GM19463 (cell line): Measurements from ENCODE around the gene SPOCK3.

Experiments
- ATAC-seq: cut with Tn5 transposase; IDR thresholded peaks from one replicate; pipeline ENCODE4 v1.9.1; 2021; ENCODE audit warnings: mild to moderate bottlenecking, moderate library complexity; ENCODE audit not compliant: unreplicated experiment

Gene SPOCK3

DNA sequence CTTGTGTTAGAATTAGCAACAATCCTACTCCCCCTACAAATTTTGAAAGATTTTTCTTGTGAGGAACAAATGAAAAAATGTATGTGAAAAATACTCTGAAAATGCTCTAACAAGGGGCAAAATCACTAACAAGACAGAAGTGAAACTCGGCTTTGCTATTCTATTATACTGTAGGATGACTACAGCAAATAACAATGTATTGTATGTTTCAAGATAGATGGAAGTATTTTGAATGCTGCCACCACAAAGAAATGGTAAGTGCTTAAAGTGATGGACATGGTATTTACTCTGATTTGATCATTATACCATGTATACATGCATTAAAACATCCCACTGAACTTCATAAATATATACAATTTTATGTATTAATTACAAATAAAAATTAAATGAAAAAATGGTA is 192.8 kb downstream of the SPOCK3 start:
- ATAC-seq, result no peak

DNA sequence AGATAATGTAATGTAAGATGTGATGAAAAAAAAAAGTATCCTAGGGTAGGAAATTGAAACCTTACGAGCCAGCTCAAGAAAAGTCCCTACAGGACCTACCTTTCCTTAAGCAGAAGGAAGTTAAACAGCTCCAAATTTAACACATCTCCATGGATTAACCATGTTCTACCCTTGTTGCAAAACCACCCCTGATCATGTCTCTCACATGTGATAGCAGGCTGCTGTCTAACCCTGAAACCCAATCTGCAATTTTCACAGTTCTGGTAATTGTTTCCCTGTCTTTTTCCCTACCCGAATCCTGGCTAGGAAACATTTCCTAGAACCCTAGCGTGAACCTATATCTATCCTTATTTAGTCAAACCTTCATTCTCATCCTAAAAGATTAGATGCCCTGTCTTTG is 198.9 kb downstream of the SPOCK3 start:
- no peak for ATAC-seq

DNA sequence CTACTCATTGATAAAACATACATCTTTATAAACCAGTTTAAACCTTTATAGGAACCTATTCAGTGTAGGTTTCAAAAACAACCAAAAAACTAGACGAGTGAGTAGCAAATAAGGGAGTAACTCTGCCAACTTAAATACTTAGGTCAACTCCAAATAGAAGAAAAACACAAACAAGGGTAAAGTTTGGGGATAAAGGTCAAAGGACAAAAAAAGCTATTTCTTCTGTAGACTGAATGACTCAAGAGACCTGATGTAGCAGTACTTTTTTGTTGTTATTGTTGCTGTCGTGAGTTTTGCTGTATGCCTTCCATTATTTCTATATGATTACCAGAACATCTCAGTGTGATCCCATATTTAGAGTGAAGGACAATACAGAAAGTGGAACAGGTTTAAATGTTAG is 199.3 kb downstream of the SPOCK3 start:
- ATAC-seq, result no peak

DNA sequence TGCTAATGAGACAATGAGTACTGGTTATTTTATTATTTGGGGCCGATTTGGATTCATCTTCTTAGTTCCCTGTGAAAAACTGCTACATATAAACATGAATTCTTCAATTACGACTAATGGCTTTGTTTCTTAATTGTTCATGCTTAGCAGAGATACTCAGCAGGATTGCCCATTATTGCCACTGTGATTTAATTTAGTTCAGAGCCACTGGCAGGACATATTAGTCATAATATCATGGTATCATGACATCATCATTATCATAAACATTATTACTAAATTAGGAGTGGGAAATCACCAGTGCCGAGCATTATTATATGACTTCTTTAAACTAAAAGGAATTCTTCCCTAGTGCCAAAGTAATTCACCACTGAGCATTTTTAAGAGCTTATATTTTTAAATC is 201.4 kb downstream of the SPOCK3 start:
- ATAC-seq, result no peak

DNA sequence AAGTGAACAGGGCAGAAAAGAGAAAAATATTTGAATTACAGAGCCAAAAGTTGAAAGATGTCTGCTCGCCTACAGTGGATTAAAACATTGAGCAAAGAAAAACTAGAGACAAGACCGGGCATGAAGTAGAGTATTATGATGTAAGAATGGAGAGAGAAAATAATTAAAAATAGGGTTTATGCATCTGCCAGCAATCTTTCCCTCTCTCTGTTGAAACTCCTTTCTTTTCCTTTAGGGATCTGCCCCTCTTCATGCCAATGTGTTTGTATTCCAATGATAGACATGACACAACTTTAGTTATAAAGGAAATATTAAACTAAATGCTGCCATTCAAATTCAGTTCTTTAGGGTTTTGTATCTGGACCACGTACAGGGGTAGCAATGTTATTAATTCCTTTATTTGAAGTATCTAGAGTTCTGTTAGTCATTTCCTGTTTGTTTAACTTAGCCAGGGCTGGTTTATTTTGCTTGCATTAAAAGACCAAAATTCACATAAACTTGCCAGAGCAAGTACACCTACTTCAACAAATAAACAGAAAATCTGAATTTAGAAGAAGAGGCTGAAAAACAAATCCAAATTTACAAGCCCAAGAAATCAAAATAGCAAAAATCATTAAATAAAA is 202.6 kb downstream of the SPOCK3 start:
- no peak for ATAC-seq

DNA sequence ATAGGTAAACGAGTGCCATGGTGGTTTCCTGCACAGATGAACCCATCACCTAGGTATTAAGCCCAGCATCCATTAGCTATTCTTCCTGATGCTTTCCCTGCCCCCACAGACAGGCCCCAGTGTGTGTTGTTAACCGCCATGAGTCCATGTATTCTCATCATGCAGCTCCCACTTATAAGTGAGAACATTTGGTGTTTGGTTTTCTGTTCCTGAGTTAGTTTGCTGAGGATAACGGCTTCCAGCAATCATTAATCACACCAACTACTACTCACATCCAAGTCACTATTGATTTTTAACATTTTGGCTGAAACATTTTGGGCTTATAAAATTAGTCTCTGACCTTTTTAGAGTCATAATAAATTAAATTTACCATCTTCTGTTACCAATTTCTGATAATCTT is 205.3 kb downstream of the SPOCK3 start:
- ATAC-seq, result no peak

DNA sequence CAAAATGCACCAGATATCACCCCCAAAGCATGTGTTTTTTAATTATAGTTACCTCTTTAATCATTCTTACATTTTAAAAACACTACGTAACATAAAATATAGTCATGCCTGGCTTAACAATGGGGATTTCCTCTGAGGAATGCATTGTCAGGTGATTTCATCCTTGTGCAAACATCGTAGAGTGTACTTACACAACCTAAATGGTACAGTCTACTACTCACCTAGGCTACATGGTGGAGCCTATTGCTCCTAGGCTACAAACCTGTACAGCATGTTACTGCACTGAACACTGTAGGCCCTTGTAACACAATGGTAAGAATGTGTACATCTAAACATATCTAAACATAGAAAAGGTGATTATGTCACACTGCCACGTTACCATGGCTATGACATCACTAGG is 208.6 kb downstream of the SPOCK3 start:
- no peak for ATAC-seq

DNA sequence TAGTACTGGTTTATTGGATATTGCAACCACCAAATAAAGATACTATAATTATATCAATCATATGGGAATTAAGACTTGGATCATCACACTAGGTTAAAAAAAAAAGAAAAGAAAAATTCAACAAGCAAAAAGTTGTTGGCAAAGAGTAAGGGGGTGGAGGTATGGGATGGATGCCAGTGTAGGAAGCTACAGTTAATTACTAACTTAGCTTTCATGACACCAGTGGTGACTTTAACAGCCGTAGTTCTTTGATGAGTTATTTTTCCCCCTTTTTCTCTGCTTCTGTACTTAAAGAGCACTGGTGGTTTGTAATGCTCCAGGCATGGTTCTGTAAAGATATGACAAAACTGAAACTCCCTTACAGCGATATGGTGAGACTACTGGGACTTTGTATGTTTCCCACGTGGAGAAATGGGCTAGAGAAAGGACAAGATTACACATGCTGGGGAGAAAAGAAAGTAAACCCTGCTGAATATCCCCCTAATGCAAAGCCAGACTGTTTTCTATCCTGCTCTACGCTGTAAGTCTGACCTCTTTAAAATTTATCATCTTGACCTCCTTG is 210.8 kb downstream of the SPOCK3 start:
- no peak for ATAC-seq

DNA sequence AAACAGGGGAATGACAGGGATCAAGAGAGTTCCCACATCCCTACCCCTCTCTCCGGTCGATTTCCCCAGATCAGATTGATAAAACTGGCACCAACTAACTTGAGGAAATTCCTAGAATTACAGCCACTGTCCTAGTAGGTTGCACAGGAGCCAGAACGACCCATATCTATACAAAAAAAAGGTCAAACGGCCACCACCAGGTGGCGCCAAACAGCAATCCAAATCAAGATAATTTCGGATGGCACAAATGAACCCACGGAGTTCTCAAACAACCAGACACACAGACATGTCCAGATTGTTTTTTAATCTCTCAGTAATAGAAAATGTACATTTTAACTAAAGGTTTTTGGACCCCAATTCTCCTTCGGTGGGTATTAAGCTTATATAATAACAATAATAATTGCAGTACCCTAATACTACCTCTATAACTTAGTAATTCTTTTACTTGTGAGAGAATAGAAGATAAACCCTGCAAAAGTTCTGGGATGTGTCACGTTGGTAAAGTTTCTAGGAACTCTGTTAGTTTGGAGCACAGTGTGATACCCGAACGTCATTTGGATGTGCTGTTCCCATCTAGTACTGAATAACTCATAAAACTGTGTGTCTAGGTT is 212.6 kb downstream of the SPOCK3 start:
- no peak for ATAC-seq

DNA sequence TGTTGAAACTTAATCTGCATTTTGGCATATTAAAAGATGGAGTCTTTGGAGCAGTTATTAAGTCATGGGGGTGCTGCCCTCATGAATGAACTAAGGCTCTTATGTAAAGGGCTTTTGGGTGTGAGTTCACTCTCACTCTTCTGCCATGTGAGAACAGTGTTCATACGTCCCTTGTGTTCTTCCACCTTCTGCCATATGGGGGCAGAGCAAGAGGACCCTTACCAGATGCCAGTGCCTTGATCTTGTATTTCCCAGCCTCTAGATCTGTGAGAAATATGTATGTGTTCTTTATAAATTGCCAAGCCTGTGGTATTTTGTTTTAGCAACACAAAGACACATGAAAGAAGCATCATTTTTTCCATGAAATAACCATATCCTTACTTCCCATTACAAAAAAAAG is 213.9 kb downstream of the SPOCK3 start:
- no peak for ATAC-seq

DNA sequence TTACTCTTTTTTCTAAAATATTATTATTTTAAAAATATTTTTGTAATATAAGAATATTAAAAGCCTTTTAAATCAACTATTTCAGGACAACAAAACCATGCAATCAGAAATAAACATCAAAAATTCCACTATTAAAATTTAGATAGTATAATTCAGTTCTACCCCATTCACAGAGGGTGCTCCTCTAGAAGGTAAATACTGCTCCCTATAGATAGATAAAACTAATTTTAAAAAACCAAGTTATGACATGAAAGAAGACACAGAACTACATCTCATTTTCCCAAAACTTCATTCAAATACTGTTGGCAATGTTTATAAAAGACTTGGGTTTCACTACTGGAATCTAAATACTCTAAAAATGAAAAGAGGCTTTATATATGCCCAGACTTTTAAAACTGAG is 219.3 kb downstream of the SPOCK3 start:
- ATAC-seq, result no peak

DNA sequence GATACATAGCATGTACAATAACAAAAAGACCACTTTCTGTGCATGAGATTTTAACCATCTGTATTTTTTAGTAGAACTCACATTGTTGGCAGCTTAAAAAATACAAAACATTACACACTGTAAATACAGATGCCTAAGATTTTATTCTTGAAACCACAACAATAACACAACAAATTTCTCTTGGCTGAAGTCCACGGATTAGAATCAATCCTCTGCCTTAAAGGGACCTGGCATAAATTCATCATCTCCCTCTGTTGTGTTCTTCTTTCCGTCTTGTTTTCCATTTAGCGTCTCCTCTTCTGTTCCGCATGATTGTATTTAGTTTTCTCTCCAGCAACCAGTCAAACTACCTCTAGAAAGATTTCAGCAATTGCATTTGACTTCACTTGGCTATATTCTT is 231.0 kb downstream of the SPOCK3 start:
- no peak for ATAC-seq

DNA sequence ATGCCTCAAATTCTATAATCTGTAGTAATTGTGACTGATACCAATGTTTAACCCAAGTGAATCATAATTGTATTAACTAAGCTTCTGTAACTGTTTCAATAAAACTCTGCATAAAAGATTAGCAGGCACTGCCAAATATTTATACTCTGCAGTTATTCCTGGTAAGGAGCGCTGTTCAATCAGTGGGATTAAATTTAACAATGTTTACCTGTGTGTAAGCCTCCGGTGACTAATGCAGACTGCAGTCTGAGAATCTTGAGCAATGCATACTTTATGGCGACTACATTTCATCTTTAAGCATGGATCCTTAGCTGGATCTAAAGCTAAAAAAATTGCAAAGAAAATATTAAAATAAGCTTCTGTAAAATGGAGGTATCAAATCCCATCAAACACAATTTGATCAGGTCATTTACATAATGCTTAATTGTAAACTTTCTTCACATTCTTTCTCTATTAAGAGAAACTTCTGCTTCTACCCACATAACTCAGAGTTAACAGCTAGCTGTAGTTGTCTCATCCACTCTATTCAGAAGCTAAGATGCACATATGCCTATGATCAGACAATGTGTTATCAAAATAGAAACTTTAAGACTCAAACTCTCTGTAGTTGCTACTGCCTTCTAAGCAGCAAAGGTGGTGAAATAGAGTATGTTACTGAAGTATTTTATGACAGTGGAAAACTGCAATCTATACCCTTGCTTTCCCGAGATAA is 234.0 kb downstream of the SPOCK3 start:
- no peak for ATAC-seq

DNA sequence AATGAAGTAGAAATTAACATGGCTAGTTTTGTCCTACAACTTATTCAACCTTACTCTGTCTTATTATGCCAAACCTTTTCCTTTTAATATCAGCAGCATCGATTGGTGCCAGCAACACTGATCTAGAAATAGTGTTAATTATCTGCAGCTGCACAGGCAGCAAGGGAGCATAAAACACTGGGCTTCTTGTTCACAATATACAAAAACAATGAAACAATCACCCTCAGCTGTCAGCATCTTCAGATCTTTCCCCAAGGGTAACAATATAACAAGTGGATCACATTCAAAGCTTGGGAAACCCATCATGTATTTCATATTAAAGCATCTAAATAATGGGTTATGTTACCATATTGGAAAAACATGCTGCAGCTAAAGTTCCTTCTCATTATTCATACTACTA is 238.1 kb downstream of the SPOCK3 start:
- no peak for ATAC-seq

DNA sequence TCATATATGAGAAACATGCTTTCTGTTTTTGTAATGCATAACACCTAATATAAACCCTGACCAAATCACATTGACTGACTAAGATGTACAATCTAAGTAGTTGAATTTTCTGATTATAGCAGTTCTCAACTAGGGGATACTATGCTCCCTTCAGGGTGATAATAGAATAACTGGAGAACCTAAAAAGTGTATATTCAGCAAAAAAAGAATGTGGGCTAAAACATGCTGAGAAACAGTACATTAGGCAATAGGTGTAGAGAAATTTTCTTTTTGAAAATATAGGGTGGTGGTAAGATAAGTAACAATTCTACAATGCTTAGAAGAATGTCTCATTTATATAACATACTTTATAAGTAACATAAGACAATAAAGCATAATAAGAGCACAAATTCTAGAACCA is 239.6 kb downstream of the SPOCK3 start:
- ATAC-seq, result no peak

DNA sequence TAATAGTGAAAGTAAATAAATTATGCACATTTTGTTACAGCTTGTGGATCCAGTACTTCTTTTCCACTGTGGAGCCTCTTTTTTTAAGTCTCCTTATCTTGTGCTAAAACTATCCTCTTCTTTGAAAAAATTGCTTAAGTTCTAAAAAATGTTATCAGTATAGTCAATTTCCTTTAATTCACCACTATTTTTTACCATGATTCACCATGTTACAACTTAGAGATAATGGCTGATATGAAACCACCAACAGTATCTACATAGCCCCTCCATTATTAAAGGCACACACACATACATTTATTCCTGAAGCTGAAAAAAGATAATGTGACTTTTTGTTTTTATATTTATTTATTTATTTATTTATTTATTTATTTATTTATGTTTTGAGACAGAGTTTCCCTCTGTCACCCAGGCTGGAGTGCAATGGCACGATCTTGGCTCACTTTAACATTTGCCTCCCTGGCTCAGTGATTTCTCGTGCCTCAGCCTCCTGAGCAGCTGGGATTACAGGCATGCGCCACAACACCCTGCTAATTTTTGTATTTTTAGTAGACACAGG is 243.2 kb downstream of the SPOCK3 start:
- ATAC-seq, result no peak

DNA sequence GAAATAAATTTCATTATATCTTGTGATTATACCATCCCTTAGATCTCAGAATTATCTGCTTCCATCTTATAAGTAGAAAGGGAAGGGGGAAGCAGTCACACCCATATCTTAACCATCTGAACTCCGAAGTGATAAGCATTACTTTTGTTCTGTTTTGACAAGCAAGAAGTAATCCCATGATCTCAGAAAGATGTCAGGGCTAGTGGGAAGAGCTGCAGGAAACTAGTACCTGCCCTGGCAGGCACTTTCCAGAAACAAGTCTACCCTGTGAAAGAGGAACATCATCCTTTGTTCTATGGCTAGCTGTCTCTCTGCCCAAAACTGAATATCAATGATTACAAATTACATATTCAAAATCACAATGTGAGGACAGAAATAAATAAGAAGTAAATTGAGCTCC is 244.4 kb downstream of the SPOCK3 start:
- ATAC-seq, result no peak

DNA sequence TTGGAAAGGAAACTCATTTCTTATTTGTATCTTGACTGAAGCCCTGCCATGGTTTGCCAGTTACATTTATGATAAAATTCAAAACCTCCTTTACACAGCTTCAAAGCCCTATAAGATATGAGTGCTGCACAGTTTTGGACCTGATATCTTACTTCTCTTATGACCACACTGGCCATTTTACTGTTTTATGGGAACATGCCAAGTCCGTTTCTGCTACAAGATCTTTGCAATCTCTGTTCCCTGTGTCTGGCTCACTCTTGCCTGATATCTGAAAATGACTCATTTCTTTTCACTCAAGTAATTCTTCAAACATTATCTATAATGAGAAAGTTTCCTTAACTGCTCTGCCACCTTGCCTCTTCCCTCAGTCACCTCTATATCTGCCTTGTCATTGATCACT is 247.3 kb downstream of the SPOCK3 start:
- no peak for ATAC-seq

DNA sequence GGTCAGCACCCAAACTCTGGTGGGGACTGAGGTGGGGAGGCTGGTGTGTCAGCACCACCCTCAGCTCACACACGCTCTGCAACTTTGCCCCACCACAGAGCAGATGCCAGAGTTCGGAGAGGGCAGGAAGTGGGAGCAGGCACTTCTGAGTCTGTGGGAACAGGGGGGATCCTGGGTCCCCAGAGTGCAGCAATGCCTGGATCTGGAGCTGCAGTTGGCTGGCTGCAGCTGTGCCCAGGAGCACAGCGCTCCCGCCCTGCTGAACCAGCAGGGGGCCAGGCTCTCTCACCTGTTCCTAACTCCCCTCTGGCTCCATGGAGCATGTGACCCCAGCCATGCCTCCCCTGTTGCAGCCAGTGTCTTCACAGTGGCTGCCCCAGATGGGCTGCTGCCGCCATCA is 252.4 kb downstream of the SPOCK3 start:
- ATAC-seq, result no peak

DNA sequence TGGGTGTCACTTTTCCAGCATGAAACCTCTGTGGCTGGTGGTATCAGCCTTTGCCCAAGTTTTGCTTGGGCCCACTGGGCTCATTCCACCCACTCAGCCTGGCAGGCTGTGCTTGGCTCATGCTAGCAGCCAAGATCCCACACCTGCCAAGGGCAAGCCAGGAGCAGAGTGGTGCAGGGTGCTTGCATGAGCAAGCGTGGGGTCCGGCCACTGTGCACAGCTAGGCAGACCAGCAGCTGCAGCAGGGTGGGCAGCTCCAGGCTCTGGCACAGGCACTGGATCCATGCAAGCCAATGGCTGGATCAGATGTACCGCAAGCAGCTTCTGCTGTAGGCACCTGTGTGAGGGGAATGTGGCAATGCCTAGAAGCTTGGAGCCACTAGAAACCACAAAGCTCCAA is 253.9 kb downstream of the SPOCK3 start:
- ATAC-seq, result no peak

DNA sequence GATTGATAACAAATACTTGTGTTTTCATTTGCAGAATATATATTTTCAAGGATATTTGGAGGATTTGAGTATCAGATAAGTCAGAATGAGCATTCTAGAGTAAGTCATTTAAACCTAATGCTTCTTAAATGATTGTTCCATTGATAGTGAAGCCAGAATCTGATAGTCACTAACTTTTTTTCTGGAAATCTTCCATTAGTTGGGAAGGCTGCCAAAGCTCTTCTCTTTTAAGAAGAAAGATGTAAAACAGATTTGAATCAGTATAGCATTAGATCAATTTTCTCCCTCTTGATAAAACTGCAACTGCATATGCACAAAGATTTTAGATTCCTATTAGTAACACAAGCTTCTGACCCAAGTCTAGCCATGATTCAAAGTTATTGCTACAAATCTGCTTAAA is 256.7 kb downstream of the SPOCK3 start:
- no peak for ATAC-seq

DNA sequence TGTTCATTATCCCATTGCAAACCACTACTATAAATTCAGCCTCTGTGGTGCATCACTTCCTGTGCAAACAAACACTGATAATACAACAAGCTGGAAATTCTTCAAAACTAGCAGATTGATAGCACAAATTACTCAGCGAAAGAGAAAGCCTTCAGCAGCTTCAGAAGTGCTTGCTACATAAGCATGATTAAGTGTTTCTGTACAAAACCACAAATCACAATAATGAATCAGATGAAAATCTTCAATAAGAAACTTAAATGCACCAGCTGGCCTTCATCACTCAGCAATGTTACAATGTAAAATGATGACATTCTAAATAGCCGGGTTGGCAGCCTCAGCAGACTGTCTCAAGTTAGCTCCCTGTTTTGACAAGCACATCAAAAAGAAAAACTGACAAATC is 262.2 kb downstream of the SPOCK3 start:
- ATAC-seq, result no peak
